HG03469 (cell line): ENCODE data around the gene TAS2R60.
"Not testable (repeated sequence)": the region's sequence is repeated elsewhere in the genome, so short reads cannot be mapped to it uniquely, and the experiment has no call there.

Experiments used
- ATAC-seq: cut with Tn5 transposase; IDR thresholded peaks from one replicate; pipeline ENCODE4 v1.9.1; 2021; ENCODE audit warnings: mild to moderate bottlenecking, moderate library complexity, moderate number of reproducible peaks; ENCODE audit not compliant: unreplicated experiment

TAS2R60 gene

DNA sequence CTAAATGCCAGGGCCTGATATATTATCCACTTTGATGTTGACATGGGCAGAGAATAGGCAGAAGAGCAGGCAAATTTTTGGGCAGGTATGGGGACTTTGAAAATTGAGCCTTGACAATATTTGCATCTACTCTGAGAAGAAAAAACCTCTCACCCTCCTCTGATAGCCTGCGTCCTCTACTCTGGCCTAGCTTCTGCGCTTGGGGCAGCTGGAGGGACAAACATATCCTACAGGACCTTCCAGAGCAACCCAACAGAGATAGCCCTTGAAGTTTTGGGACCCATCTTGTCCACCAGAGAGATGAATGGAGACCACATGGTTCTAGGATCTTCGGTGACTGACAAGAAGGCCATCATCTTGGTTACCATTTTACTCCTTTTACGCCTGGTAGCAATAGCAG is at the start of gene TAS2R60:
TAS2R60 (plus strand) TSS at position 301 of the 400 bp plus-strand sequence; CDS start at position 301, 0 bp downstream.
- ATAC-seq, result no peak

DNA sequence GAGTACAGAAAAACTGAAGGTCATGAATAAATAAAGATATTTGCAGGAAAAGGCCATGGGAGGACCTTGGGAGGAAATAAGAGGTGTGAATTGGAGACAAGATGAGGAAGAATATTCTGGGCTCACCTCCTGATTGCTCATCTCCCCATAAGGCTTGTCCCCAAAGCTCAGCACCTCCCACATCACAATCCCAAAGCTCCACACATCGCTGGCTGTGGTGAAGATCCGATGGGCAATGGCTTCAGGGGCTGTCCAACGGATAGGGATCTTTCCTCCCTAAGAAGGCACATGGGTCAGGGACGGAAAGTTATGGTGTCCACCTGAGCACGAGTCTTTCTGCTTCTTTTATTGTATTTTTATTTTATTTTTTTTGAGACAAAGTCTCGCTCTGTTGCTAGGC is 49.2 kb upstream of the TAS2R60 start:
- ATAC-seq, result no peak

- no peak for ATAC-seq
These were observed 48.5 kb upstream of the TAS2R60 start for GRCh38 chr7:143394777-143395176.

GRCh38 chr7:143395187-143396149 is 47.8 kb upstream of the TAS2R60 start:
- ATAC-seq, result no peak

GRCh38 chr7:143396182-143396581 is 47.1 kb upstream of the TAS2R60 start:
- ATAC-seq, result no peak

GRCh38 chr7:143396625-143397556 is 46.4 kb upstream of the TAS2R60 start:
- no peak for ATAC-seq

DNA sequence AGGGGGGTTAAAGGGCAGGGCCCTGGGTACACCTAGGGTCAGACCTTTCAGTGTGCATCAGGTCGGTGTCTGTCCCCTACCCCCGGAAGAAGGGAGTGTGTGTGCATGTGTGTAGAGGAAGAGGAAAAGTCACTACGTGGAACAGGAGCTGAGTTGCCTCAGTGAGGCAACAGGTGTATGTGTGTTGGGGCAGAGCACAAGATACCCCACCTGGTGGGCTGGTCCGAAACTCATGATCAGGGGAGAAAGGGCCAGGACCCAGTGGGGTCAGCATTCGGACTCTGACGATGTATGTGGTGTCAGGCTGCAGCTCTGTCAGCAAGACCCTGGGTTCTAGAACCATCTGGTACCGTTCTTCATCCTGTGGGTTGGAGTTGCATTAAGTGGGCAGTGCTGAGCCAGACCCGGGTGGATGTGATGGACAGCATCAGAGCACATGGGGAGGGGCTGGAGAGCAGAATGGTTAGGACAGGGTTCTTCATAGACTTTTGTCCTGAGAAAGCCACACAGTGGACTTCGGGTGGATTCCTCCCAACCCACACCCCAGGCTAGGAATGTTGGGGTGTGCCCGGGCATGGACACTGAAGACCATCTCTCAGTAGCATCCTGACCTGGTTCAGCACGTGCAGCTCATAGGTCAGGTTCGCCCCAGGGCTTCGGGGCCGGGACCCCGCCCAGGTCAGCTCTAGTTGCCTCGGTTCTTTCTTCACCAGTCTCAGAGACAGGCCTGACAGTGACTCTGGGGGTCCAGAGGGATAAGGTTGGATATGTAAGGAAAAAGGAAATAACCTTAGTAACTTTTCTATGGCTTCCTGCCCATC is 45.3 kb upstream of the TAS2R60 start:
- ATAC-seq, result no peak

- no peak for ATAC-seq
These were observed 44.6 kb upstream of the TAS2R60 start for GRCh38 chr7:143398616-143399015.

DNA sequence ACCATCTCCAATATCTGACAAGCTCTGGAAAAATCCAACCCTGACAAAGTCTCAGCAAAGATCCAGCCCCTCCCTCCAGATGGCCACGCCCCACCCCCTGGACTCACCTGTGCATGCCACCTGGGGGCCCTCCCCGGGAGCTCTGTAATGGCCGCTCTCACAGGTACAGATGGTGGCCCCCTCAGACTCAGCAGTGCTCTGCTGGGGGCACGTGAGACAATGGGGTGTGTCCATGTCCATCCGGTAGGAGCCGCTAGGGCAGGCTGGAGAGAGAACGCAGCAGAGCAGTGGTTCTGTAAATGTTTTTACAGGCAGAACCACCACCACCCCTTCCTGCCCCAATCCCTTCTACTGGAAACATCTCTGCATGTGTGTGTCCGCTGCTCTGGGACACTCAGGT is 44.1 kb upstream of the TAS2R60 start:
- no peak for ATAC-seq

GRCh38 chr7:143399642-143400041 is 43.6 kb upstream of the TAS2R60 start:
- ATAC-seq, result no peak

DNA sequence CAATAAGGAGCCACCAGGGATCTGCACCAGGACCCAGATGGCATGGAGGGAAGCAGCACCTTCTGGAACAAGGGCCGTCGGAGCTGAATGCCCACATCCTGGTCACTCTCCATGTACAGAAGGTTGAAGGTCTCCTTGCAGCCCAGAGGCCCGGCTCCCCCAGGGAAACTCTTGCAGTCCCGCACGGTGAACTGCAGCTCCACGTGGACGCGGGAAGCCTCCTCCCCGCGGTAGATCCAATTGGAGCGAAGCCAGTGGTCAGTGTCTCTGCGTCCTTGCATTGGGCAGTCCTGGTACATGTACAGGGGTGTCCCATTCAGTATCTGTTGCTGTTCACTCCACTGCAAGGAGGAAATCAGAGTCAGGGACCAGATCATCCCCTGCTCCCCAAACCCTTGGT is 42.0 kb upstream of the TAS2R60 start:
- ATAC-seq, result no peak

GRCh38 chr7:143402233-143402632 is 41.0 kb upstream of the TAS2R60 start:
- ATAC-seq, result not testable (repeated sequence)

DNA sequence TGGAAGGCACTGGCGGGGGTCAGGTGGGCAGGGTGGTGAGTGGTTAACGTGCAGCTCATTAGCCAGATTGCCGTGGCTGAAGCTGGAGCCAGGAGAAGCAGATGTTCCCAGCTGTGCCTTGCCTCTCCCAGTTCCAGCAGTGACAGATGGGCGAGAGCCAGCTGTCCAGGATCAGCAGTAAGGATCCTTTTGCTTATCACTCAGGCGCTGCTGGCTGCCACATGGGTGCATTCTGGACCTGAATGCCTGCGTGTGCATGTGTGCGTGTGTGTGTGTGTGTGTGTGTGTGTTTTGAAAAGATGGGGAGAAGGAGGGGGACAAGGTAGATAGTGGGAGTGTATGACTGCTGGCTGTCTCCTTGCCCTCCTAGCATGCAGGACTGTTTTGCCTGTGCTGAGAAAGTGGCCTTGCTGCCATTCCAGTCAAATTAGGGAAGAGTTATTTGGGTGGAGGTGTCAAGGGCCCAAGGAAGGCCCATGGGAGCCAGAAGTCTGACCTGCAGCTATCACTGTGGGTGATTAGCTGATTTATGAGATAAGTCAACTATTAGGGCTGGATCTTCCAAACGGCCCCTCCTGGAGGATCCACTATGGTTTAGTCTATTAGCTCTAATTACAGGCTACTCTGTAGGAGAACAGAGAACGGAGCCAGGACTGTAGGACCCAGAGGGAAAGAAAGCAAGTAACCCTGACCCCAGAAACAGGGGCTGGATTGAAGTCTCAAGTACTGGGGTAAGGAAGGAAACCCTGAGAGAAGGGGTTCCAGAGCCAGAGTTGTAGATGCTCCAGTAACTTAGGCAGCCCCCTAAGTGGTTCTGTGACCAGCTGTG is 37.9 kb upstream of the TAS2R60 start:
- no peak for ATAC-seq

GRCh38 chr7:143406002-143406357 is 37.3 kb upstream of the TAS2R60 start:
- ATAC-seq, result no peak

- ATAC-seq, result no peak
These were observed 35.7 kb upstream of the TAS2R60 start for GRCh38 chr7:143407287-143408251.

GRCh38 chr7:143408252-143408685 is 35.0 kb upstream of the TAS2R60 start:
- ATAC-seq, result no peak

- no peak for ATAC-seq
These were observed 34.3 kb upstream of the TAS2R60 start, which contains the start of gene EPHA1 for GRCh38 chr7:143408686-143409561. EPHA1 (minus strand) TSS chr7:143408856; CDS start chr7:143408805, 51 bp downstream.
